IMR-90 (cell line): ENCODE data around the gene STUM. TPM values are rescaled to one million over a fixed set of nuclear protein-coding genes. Genes with fewer than 3 reads are reported as not detected.

Source experiments
- ATAC-seq: fragments of 200-7000 bp; cut with Tn5 transposase; 2 replicates; pipeline ENCODE4 v1.9.1; 2020; ENCODE audit warnings: low read depth, mild to moderate bottlenecking, moderate library complexity
- BruUV-seq: library from RNA; stranded (reverse); fragments of 400-500 nt; replicated peaks from 2 replicates; lab custom pipeline; 2021; lab: Mats Ljungman, UMichigan
- CTCF ChIA-PET: fragments of 300-600 bp; formaldehyde crosslinking; extraction: SDS; loops from one replicate; lab custom pipeline; 2021; ENCODE audit warnings: antibody characterized with exemption; lab: Yijun Ruan, JAX
- POLR2A ChIA-PET: fragments of 300-600 bp; sonication (Branson Sonifier 250); formaldehyde crosslinking; loops from one replicate; lab custom pipeline; 2022; ENCODE audit warnings: antibody characterized with exemption; ENCODE audit not compliant: unreplicated experiment; lab: Charles Lee
- DNase-seq: peaks from one replicate; pipeline ENCODE4 v3.0.0; 2013
- H2AFZ ChIP-seq: replicated peaks from 2 replicates; pipeline ENCODE3; 2013; ENCODE audit warnings: low read length, mild to moderate bottlenecking; ENCODE audit not compliant: poor library complexity
- H2AK5ac ChIP-seq: 2 replicates; pipeline ENCODE4 v1.6.1; 2013; ENCODE audit warnings: low read depth, low read length, inconsistent platforms
- H2AK9ac ChIP-seq: replicated peaks from 2 replicates; pipeline ENCODE3; 2013; ENCODE audit warnings: mild to moderate bottlenecking, low read depth, low read length, moderate library complexity; ENCODE audit not compliant: poor library complexity
- H2BK120ac ChIP-seq: 2 replicates; pipeline ENCODE4 v1.6.1; 2013; ENCODE audit warnings: low read depth, low read length, inconsistent platforms
- H2BK15ac ChIP-seq: 3 replicates; pipeline ENCODE4 v1.6.1; 2013; ENCODE audit warnings: low read depth, low read length, inconsistent platforms
- H2BK20ac ChIP-seq: 2 replicates; pipeline ENCODE4 v1.6.1; 2013; ENCODE audit warnings: low read depth, mild to moderate bottlenecking, inconsistent platforms, low read length, moderate library complexity
- H2BK5ac ChIP-seq: 2 replicates; pipeline ENCODE4 v1.6.1; 2013; ENCODE audit warnings: mild to moderate bottlenecking, low read depth, low read length, inconsistent platforms; ENCODE audit not compliant: poor library complexity, severe bottlenecking
- H3K14ac ChIP-seq: replicated peaks from 2 replicates; pipeline ENCODE4 v1.6.1; 2013; ENCODE audit warnings: low read depth, low read length, inconsistent platforms
- H3K18ac ChIP-seq: 2 replicates; pipeline ENCODE4 v1.6.1; 2013; ENCODE audit warnings: low read depth, low read length, control low read depth
- H3K23ac ChIP-seq: 2 replicates; pipeline ENCODE4 v1.6.1; 2013; ENCODE audit warnings: low read depth, low read length, inconsistent platforms
- H3K27ac ChIP-seq: 2 replicates; pipeline ENCODE4 v1.5.1; 2013; ENCODE audit warnings: mild to moderate bottlenecking, control low read depth, low read length; ENCODE audit not compliant: insufficient read depth
- H3K27me3 ChIP-seq: 2 replicates; pipeline ENCODE4 v1.6.1; 2013; ENCODE audit warnings: low read length; ENCODE audit not compliant: control insufficient read depth, insufficient read depth
- H3K36me3 ChIP-seq: 2 replicates; pipeline ENCODE4 v1.6.1; 2013; ENCODE audit warnings: low read length, mixed read lengths; ENCODE audit not compliant: control insufficient read depth, insufficient read depth
- H3K4ac ChIP-seq: 2 replicates; pipeline ENCODE4 v1.6.1; 2013; ENCODE audit warnings: low read depth, low read length, inconsistent platforms
- H3K4me1 ChIP-seq: 2 replicates; pipeline ENCODE4 v1.6.1; 2013; ENCODE audit warnings: low read length, mixed read lengths; ENCODE audit not compliant: control insufficient read depth, insufficient read depth
- H3K4me2 ChIP-seq: 2 replicates; pipeline ENCODE4 v1.6.1; 2013; ENCODE audit warnings: low read depth, mild to moderate bottlenecking, control low read depth, low read length, moderate library complexity
- H3K4me3 ChIP-seq: 2 replicates; pipeline ENCODE4 v1.5.1; 2013; ENCODE audit warnings: low read depth, mild to moderate bottlenecking, control low read depth, low read length, moderate library complexity; ENCODE audit not compliant: insufficient read depth
- H3K56ac ChIP-seq: 2 replicates; pipeline ENCODE4 v1.6.1; 2013; ENCODE audit warnings: low read length, inconsistent platforms; ENCODE audit not compliant: insufficient read depth; ENCODE audit errors: extremely low read depth
- H3K79me1 ChIP-seq, 2 experiments: 2 replicates each; pipeline ENCODE4 v1.6.1; 2013; ENCODE audit warnings: low read length in 2 of 2, inconsistent platforms in 1 of 2, low read depth in 1 of 2
- H3K9ac ChIP-seq: 2 replicates; pipeline ENCODE4 v1.6.1; 2013; ENCODE audit warnings: low read depth, low read length, control low read depth
- H3K9me1 ChIP-seq: 2 replicates; pipeline ENCODE4 v1.6.1; 2013; ENCODE audit warnings: low read length, inconsistent platforms; ENCODE audit not compliant: insufficient read depth
- H3K9me3 ChIP-seq: 2 replicates; pipeline ENCODE4 v1.6.1; 2013; ENCODE audit warnings: low read length; ENCODE audit not compliant: control insufficient read depth, insufficient read depth
- H4K20me1 ChIP-seq: 2 replicates; pipeline ENCODE4 v1.6.1; 2013; ENCODE audit warnings: low read length, inconsistent platforms; ENCODE audit not compliant: insufficient read depth
- H4K5ac ChIP-seq: 2 replicates; pipeline ENCODE4 v1.6.1; 2013; ENCODE audit warnings: mild to moderate bottlenecking, low read depth, low read length, control low read depth
- H4K8ac ChIP-seq, 2 experiments: 2 replicates each; pipeline ENCODE4 v1.6.1; 2013; ENCODE audit warnings: low read depth in 2 of 2, low read length in 2 of 2, control low read depth in 1 of 2, inconsistent platforms in 1 of 2
- H4K91ac ChIP-seq: 2 replicates; pipeline ENCODE4 v1.6.1; 2013; ENCODE audit warnings: low read depth, low read length, inconsistent platforms; ENCODE audit not compliant: insufficient read depth
- MAFK ChIP-seq: IDR thresholded peaks from 2 replicates; pipeline ENCODE4 v1.6.1; 2012; ENCODE audit warnings: low read depth, low read length, improper control_type of control experiment
- WGBS, 2 experiments: methylation state at CpG; one replicate each; pipeline versions ENCODE4 v1.1.5 to v1.1.7; 2013; ENCODE audit warnings: missing lambda C conversion rate in 2 of 2; ENCODE audit not compliant: insufficient read length in 1 of 2; ENCODE audit errors: extremely low coverage in 2 of 2; 5-methylcytosine and 5-hydroxymethylcytosine counted together
- dilution Hi-C: fragments of 300-500 bp; cut with HindIII; formaldehyde crosslinking; loops from one replicate; pipeline ENCODE4 v1.14.3; 2018; ENCODE audit warnings: low sequenced_read_pairs; ENCODE audit not compliant: unreplicated experiment
- in situ Hi-C: fragments of 300-500 bp; cut with MboI; formaldehyde crosslinking; loops from 3 replicates; pipeline ENCODE4 v1.14.3; 2019; ENCODE audit warnings: low sequenced_read_pairs, inconsistent platforms, mixed read lengths
- intact Hi-C: fragments of 100-400 bp; cut with micrococcal nuclease; formaldehyde crosslinking; loops from 2 replicates; pipeline ENCODE4 v1.10.0; 2022
- polyA plus RNA-seq, 3 experiments: library from polyadenylated mRNA; depleted of rRNA; stranded (reverse); fragments of >200 nt; gene quantifications; 2 replicates each; pipeline ENCODE4 v1.2.3, GENCODE V29; 2012; ENCODE audit warnings: low replicate concordance in 1 of 3
- total RNA-seq: library from RNA; depleted of rRNA; stranded (reverse); fragments of >200 nt; gene quantifications from 2 replicates; pipeline ENCODE4 v1.2.3, GENCODE V29; 2012

STUM gene
- total and polyA plus RNA-seq, 2 of the 4 experiments (the other 2 are of a cell fraction) = not detected

- intact Hi-C loops = loop anchor here (2.0 kb wide), 2 partner anchors 67 to 103 kb away; partner anchors contain the start of gene ITPKB
- H4K20me1 ChIP-seq = no peaks in the 10 kb centered on the region
- no peaks in the 10 kb centered on the region for H3K9me1 ChIP-seq
- ATAC-seq (no peak), DNase-seq (no peak)
- ChIA-PET CTCF (interaction anchor here (2.8 kb wide), 1 partner anchor 193 kb away, joined by 10 read pairs; no protein-coding TSS in a partner anchor), POLR2A (no interaction called here)
- WGBS, 2 experiments = 85% methylated on average over 4 of the region's 11 CpGs; no CpG with 5 or more reads in 1 of the 2 experiments
- no peak overlapping the region for H2AFZ ChIP-seq
- no peaks in the 10 kb centered on the region for H3K79me1 ChIP-seq
- no peaks in the 10 kb centered on the region; the same call in 1 of the 2 replicates for H3K36me3 ChIP-seq
- H2AK9ac ChIP-seq = no peak overlapping the region
- H3K14ac ChIP-seq = no peak overlapping the region
- no peak overlapping the region for H3K56ac ChIP-seq
- H2BK15ac ChIP-seq = no peak overlapping the region
- H3K4ac ChIP-seq = no peak overlapping the region
- no peak overlapping the region for H4K91ac ChIP-seq
- H3K23ac ChIP-seq = no peak overlapping the region
- no peak overlapping the region for H2BK5ac ChIP-seq
- H2AK5ac ChIP-seq = no peak overlapping the region
- H2BK120ac ChIP-seq = no peak overlapping the region
- H3K27me3 ChIP-seq = no peaks in the 10 kb centered on the region; the same call in 1 of the 2 replicates
- no peak overlapping the region for H3K9ac ChIP-seq
- no TSS peak for BruUV-seq
- no peak overlapping the region for H3K27ac ChIP-seq
- no peak for TF ChIP-seq MAFK
- H3K18ac ChIP-seq = no peak overlapping the region
- in situ Hi-C loops = loop anchor here (5.0 to 10.0 kb wide), 3 partner anchors 99 to 799 kb away; partner anchors contain the start of gene ITPKB
- no peaks in the 10 kb centered on the region for H3K4me1 ChIP-seq
- H4K8ac ChIP-seq = no peak overlapping the region
- no peaks in the 10 kb centered on the region for H3K9me3 ChIP-seq
- no peak overlapping the region for H4K5ac ChIP-seq
- H3K4me2 ChIP-seq = no peak overlapping the region
- no peak overlapping the region for H2BK20ac ChIP-seq
- no peak overlapping the region for H3K4me3 ChIP-seq
- dilution Hi-C loops = no loop called here
Observed at GRCh38 chr1:226635456-226635941, 86.9 kb downstream of the STUM start.
